Progenitor cell of endocrine pancreas (in vitro differentiated cells): ENCODE data around the gene RBM43. TPM values are rescaled to one million over a fixed set of nuclear protein-coding genes. Genes with fewer than 3 reads are reported as not detected.

Experiments used
- DNase-seq: peaks from one replicate; pipeline ENCODE4 v3.0.0; 2021; ENCODE audit warnings: low spot score; ENCODE audit not compliant: unreplicated experiment
- H3K27ac Mint-ChIP-seq: 2 replicates; pipeline ENCODE4 v1.8.0; 2021; ENCODE audit warnings: mild to moderate bottlenecking, moderate library complexity, mixed read lengths
- H3K27me3 Mint-ChIP-seq: 2 replicates; pipeline ENCODE4 v1.8.0; 2021; ENCODE audit warnings: mixed read lengths
- H3K36me3 Mint-ChIP-seq: 2 replicates; pipeline ENCODE4 v1.8.0; 2022; ENCODE audit warnings: mixed read lengths; ENCODE audit not compliant: insufficient read depth
- H3K4me1 Mint-ChIP-seq: 2 replicates; pipeline ENCODE4 v1.8.0; 2021; ENCODE audit warnings: low read depth, mixed read lengths
- H3K4me3 Mint-ChIP-seq: 2 replicates; pipeline ENCODE4 v1.8.0; 2021; ENCODE audit warnings: low read depth, mild to moderate bottlenecking, moderate library complexity, mixed read lengths
- H3K9me3 Mint-ChIP-seq: 2 replicates; pipeline ENCODE4 v1.8.0; 2021; ENCODE audit warnings: low read depth, mixed read lengths
- CTCF ChIP-seq: fragments of 200-600 bp; sonication (generic); IDR thresholded peaks from one replicate; pipeline ENCODE4 v1.5.0; 2021; ENCODE audit warnings: antibody characterized with exemption, mild to moderate bottlenecking; ENCODE audit not compliant: unreplicated experiment
- total RNA-seq: library from RNA; stranded (reverse); gene quantifications from 2 replicates; pipeline ENCODE4 v1.2.1, GENCODE V29; 2021

Gene RBM43
- total RNA-seq, 1 donor from 2014 or later: 4.6 TPM

GRCh38 chr2:151291224-151291623, 29.6 kb upstream of the RBM43 start:
- H3K27me3 Mint-ChIP-seq: peaks cover 17% of the 10 kb centered on the region
- no peak overlapping the region for H3K27ac Mint-ChIP-seq
- DNase-seq: no peak
- TF ChIP-seq CTCF: no peak
- H3K4me3 Mint-ChIP-seq: no peak overlapping the region
- H3K4me1 Mint-ChIP-seq: peaks cover 9% of the 10 kb centered on the region
- H3K36me3 Mint-ChIP-seq: no peaks in the 10 kb centered on the region
- peaks cover 7% of the 10 kb centered on the region for H3K9me3 Mint-ChIP-seq

GRCh38 chr2:151289972-151290866, 28.6 kb upstream of the RBM43 start:
- H3K36me3 Mint-ChIP-seq: no peaks in the 10 kb centered on the region
- peaks cover 17% of the 10 kb centered on the region for H3K27me3 Mint-ChIP-seq
- TF ChIP-seq CTCF: no peak
- H3K4me3 Mint-ChIP-seq: peak overlapping the region; percentile 68
- peak overlapping the region; percentile 14 for H3K27ac Mint-ChIP-seq
- DNase-seq: no peak
- peaks cover 4% of the 10 kb centered on the region for H3K9me3 Mint-ChIP-seq
- H3K4me1 Mint-ChIP-seq: peaks cover 9% of the 10 kb centered on the region

GRCh38 chr2:151287513-151288250, 26.0 kb upstream of the RBM43 start:
- H3K4me1 Mint-ChIP-seq: peaks cover 9% of the 10 kb centered on the region
- DNase-seq: no peak
- no peaks in the 10 kb centered on the region for H3K36me3 Mint-ChIP-seq
- H3K27me3 Mint-ChIP-seq: peaks cover 17% of the 10 kb centered on the region
- H3K4me3 Mint-ChIP-seq: peak overlapping the region; percentile 70
- no peak for TF ChIP-seq CTCF
- peaks cover 7% of the 10 kb centered on the region for H3K9me3 Mint-ChIP-seq
- no peak overlapping the region for H3K27ac Mint-ChIP-seq

- H3K36me3 Mint-ChIP-seq: no peaks in the 10 kb centered on the region
- H3K27ac Mint-ChIP-seq: no peak overlapping the region
- peaks cover 3% of the 10 kb centered on the region for H3K9me3 Mint-ChIP-seq
- no peak overlapping the region for H3K4me3 Mint-ChIP-seq
- DNase-seq: no peak
- no peak for TF ChIP-seq CTCF
- no peaks in the 10 kb centered on the region for H3K4me1 Mint-ChIP-seq
- H3K27me3 Mint-ChIP-seq: peaks cover 2% of the 10 kb centered on the region
Observed at GRCh38 chr2:151282401-151282800, 20.7 kb upstream of the RBM43 start.

- H3K36me3 Mint-ChIP-seq: no peaks in the 10 kb centered on the region
Observed at GRCh38 chr2:151280271-151280670, 18.6 kb upstream of the RBM43 start.

More at GRCh38 chr2:151280271-151280670, 18.6 kb upstream of the RBM43 start:
- Mint-ChIP-seq H3K27me3 (no peaks in the 10 kb centered on the region), H3K4me1 (no peaks in the 10 kb centered on the region), H3K27ac (no peak overlapping the region), H3K9me3 (peaks cover 3% of the 10 kb centered on the region), H3K4me3 (no peak overlapping the region)
- DNase-seq: no peak
- TF ChIP-seq CTCF: no peak
